Activated CD8-positive, alpha-beta memory T cell treated with anti-CD3 and anti-CD28 coated beads, Interleukin-2, amount 50 U/mL, for 48 hours (primary cell): Measurements from ENCODE around the gene OBP2B.
"Not testable (repeated sequence)": the region's sequence is repeated elsewhere in the genome, so short reads cannot be mapped to it uniquely, and the experiment has no call there.

Experiments used
- DNase-seq: peaks from one replicate; pipeline ENCODE4 v3.0.0-alpha.2; 2020

OBP2B gene

GRCh38 chr9:133238272-133238850 lies 29.3 kb upstream of the OBP2B start:
- DNase-seq = peak; percentile 73

GRCh38 chr9:133237035-133237731 lies 28.1 kb upstream of the OBP2B start:
- no peak for DNase-seq

GRCh38 chr9:133236291-133237034 lies 27.4 kb upstream of the OBP2B start:
- DNase-seq = not testable (repeated sequence)

- no peak for DNase-seq
Measured at GRCh38 chr9:133235549-133236222, 26.6 kb upstream of the OBP2B start.

- DNase-seq = no peak
Measured at GRCh38 chr9:133234577-133235322, 25.7 kb upstream of the OBP2B start.

- DNase-seq = no peak
Measured at GRCh38 chr9:133233681-133234432, 24.8 kb upstream of the OBP2B start.

GRCh38 chr9:133231934-133232568 lies 23.0 kb upstream of the OBP2B start:
- DNase-seq = not testable (repeated sequence)

- DNase-seq = not testable (repeated sequence)
Measured at GRCh38 chr9:133230514-133230913, 21.5 kb upstream of the OBP2B start.

GRCh38 chr9:133230093-133230492 lies 21.0 kb upstream of the OBP2B start:
- no peak for DNase-seq

- DNase-seq = not testable (repeated sequence)
Measured at GRCh38 chr9:133228474-133229193, 19.6 kb upstream of the OBP2B start.

GRCh38 chr9:133227996-133228395 lies 18.9 kb upstream of the OBP2B start:
- DNase-seq = not testable (repeated sequence)

- no peak for DNase-seq
Measured at GRCh38 chr9:133227242-133227860, 18.3 kb upstream of the OBP2B start.

GRCh38 chr9:133226219-133227171 lies 17.4 kb upstream of the OBP2B start:
- DNase-seq = no peak

GRCh38 chr9:133225171-133226011 lies 16.3 kb upstream of the OBP2B start:
- no peak for DNase-seq

GRCh38 chr9:133224762-133225161 lies 15.7 kb upstream of the OBP2B start:
- DNase-seq = no peak

- not testable (repeated sequence) for DNase-seq
Measured at GRCh38 chr9:133223159-133223756, 14.2 kb upstream of the OBP2B start.

GRCh38 chr9:133221994-133222393 lies 12.9 kb upstream of the OBP2B start:
- DNase-seq = not testable (repeated sequence)
